Mesodermal cell (in vitro differentiated cells): Measurements from ENCODE around the gene GSTM4.
"Not testable (repeated sequence)": the region's sequence is repeated elsewhere in the genome, so short reads cannot be mapped to it uniquely, and the experiment has no call there.

ENCODE experiments used
- H3K27ac ChIP-seq: 2 replicates; pipeline ENCODE4 v1.7.0; 2013; ENCODE audit warnings: mild to moderate bottlenecking, low read depth, low read length, moderate library complexity; ENCODE audit not compliant: severe bottlenecking
- H3K36me3 ChIP-seq: 2 replicates; pipeline ENCODE4 v1.7.1; 2013; ENCODE audit warnings: mild to moderate bottlenecking, low read length, moderate library complexity; ENCODE audit not compliant: control insufficient read depth, insufficient read depth
- H3K4me1 ChIP-seq: one replicate; pipeline ENCODE4 v1.7.1; 2013; ENCODE audit warnings: mild to moderate bottlenecking, low read length; ENCODE audit not compliant: insufficient read depth, control insufficient read depth, poor library complexity, severe bottlenecking
- H3K4me3 ChIP-seq: 2 replicates; pipeline ENCODE4 v1.7.0; 2013; ENCODE audit warnings: low read length, control low read depth, mild to moderate bottlenecking; ENCODE audit not compliant: insufficient read depth, poor library complexity, severe bottlenecking; ENCODE audit errors: extremely low read depth
- H3K9me3 ChIP-seq: 2 replicates; pipeline ENCODE4 v1.7.1; 2013; ENCODE audit warnings: mild to moderate bottlenecking, low read length, moderate library complexity; ENCODE audit not compliant: control insufficient read depth
- WGBS, 2 experiments: methylation state at CpG; one replicate each; pipeline ENCODE4 v1.1.5; 2013; ENCODE audit warnings: missing lambda C conversion rate in 2 of 2; ENCODE audit not compliant: insufficient coverage in 2 of 2; 5-methylcytosine and 5-hydroxymethylcytosine counted together

Gene GSTM4

GRCh38 chr1:109657970-109658369, 2.1 kb downstream of the GSTM4 start:
- no peak overlapping the region for H3K4me3 ChIP-seq
- H3K9me3 ChIP-seq = no peaks in the 10 kb centered on the region
- no peak overlapping the region for H3K27ac ChIP-seq
- H3K4me1 ChIP-seq = peaks cover 5% of the 10 kb centered on the region
- 87 to 89% methylated on average over 6 to 7 of the region's 7 CpGs for WGBS, 2 experiments
- H3K36me3 ChIP-seq = no peaks in the 10 kb centered on the region

- no peak overlapping the region for H3K4me3 ChIP-seq
- no peaks in the 10 kb centered on the region for H3K36me3 ChIP-seq
- 67 to 84% methylated on average over 2 to 3 of the region's 3 CpGs for WGBS, 2 experiments
- H3K27ac ChIP-seq = no peak overlapping the region
- peaks cover 5% of the 10 kb centered on the region for H3K4me1 ChIP-seq
- no peaks in the 10 kb centered on the region for H3K9me3 ChIP-seq
These were observed 2.7 kb downstream of the GSTM4 start for GRCh38 chr1:109658533-109659042.

- WGBS, 2 experiments = 100% methylated on average over 1 to 2 of the region's 2 CpGs
- no peaks in the 10 kb centered on the region for H3K36me3 ChIP-seq
- H3K9me3 ChIP-seq = no peaks in the 10 kb centered on the region
- H3K27ac ChIP-seq = no peak overlapping the region
- H3K4me3 ChIP-seq = no peak overlapping the region
- H3K4me1 ChIP-seq = peaks cover 5% of the 10 kb centered on the region
These were observed 3.2 kb downstream of the GSTM4 start for GRCh38 chr1:109659145-109659544.

- H3K27ac ChIP-seq = no peak overlapping the region
- H3K9me3 ChIP-seq = no peaks in the 10 kb centered on the region
- peaks cover 4% of the 10 kb centered on the region for H3K4me1 ChIP-seq
- 89% methylated on average over 3 to 4 of the region's 5 CpGs for WGBS, 2 experiments
- no peak overlapping the region for H3K4me3 ChIP-seq
- no peaks in the 10 kb centered on the region for H3K36me3 ChIP-seq
These were observed 4.2 kb downstream of the GSTM4 start for GRCh38 chr1:109659997-109660690.

- H3K4me3 ChIP-seq, H3K4me1 ChIP-seq, H3K27ac ChIP-seq, H3K36me3 ChIP-seq, H3K9me3 ChIP-seq: not testable (repeated sequence)
- 83% methylated on average over 1 to 2 of the region's 4 CpGs for WGBS, 2 experiments
These were observed 4.8 kb downstream of the GSTM4 start for GRCh38 chr1:109660691-109661026.

GRCh38 chr1:109661391-109661790, 5.5 kb downstream of the GSTM4 start:
- H3K27ac ChIP-seq = no peak overlapping the region
- H3K4me3 ChIP-seq = no peak overlapping the region
- no peaks in the 10 kb centered on the region for H3K4me1 ChIP-seq
- no peaks in the 10 kb centered on the region for H3K9me3 ChIP-seq
- H3K36me3 ChIP-seq = no peaks in the 10 kb centered on the region
- WGBS, 2 experiments = 73% methylated on average over 2 of the region's 2 CpGs; no CpG with 5 or more reads in 1 of the 2 experiments

- Histone ChIP-seq H3K36me3 (no peaks in the 10 kb centered on the region), H3K27ac (no peak overlapping the region), H3K4me3 (no peak overlapping the region), H3K4me1 (no peaks in the 10 kb centered on the region), H3K9me3 (no peaks in the 10 kb centered on the region)
- no CpG with 5 or more reads among the region's 1 CpG for WGBS, 2 experiments
These were observed 8.8 kb downstream of the GSTM4 start for GRCh38 chr1:109664671-109665070.

DNA sequence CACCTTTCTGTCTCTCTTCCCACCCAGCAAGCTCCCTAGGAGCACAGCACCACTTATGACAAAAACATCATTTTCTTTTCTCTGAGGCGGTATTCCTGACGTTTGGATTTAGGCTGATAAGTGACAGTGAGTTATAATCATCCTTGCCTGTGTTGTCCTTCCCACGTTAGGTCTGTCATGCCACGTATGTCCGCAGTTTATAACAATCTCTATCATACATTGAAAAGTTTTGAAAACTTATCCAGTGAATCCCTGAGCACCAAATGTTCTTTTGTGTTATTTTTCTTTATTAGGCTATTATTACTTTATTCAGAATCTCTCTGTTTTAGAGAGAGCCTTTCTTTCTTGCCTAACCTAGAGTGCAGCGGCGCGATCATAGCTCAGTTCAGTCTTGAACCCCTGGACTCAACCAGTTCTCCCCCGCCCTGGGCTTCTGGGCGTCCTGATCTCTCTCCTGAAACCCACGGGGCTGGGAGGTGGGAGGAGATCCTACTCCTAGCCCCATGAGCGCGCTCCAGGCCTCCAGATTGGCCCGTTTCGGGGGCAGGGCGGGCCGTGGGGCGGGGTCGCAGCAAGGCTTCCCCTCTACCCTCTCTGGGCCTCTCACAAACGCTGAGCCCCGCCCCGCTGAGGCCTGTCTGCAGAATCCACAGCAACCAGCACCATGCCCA, 11.7 kb downstream of the GSTM4 start, which contains the start of gene GSTM2:
GSTM2 (plus strand) TSS at position 606 of the 671 bp plus-strand sequence; CDS start at position 665, 59 bp downstream.
- no peaks in the 10 kb centered on the region for H3K4me1 ChIP-seq
- no peaks in the 10 kb centered on the region for H3K36me3 ChIP-seq
- H3K9me3 ChIP-seq = no peaks in the 10 kb centered on the region
- H3K4me3 ChIP-seq = peak within 1 kb of the TSS; percentile 31
- WGBS, 2 experiments = 0 to 13% methylated on average over 4 to 6 of the region's 22 CpGs
- no peak within 1 kb of the TSS for H3K27ac ChIP-seq

GRCh38 chr1:109668123-109668775, 12.3 kb downstream of the GSTM4 start:
- no peak overlapping the region for H3K27ac ChIP-seq
- 30 to 47% methylated on average over 16 to 18 of the region's 26 CpGs for WGBS, 2 experiments

DNA sequence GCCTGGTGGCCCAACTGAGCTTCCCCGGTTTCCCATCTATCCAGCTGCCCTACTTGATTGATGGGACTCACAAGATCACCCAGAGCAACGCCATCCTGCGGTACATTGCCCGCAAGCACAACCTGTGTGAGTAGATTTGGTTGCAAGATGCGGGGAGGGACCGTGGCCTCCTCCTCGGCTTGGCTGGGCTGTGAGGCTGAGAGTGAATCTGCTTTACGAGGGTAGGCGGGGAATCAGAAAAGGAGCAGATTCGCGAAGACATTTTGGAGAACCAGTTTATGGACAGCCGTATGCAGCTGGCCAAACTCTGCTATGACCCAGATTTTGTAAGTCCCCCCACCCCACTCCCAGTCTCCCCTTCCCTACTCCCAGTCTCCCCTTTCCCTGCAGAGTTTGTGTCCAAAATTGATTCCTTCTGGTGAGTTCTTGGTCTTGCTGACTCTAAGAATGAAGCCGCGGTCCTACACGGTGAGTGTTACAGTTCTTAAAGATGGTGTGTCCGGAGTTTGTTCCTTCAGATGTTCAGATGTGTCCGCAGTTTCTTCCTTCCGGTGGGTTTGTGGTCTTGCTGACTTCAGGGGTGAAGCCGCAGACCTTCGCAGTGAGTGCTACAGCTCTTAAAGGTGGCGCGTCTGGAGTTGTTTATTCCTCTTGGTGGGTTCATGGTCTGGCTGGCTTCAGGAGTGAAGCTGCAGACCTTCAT, 13.5 kb downstream of the GSTM4 start:
- H3K4me3 ChIP-seq = no peak overlapping the region
- no peak overlapping the region for H3K27ac ChIP-seq
- 92 to 95% methylated on average over 20 of the region's 22 CpGs for WGBS, 2 experiments
- no peaks in the 10 kb centered on the region for H3K9me3 ChIP-seq
- H3K4me1 ChIP-seq = no peaks in the 10 kb centered on the region
- H3K36me3 ChIP-seq = no peaks in the 10 kb centered on the region

More at GRCh38 chr1:109668123-109668775, 12.3 kb downstream of the GSTM4 start:
- H3K36me3 ChIP-seq = no peaks in the 10 kb centered on the region
- peak overlapping the region; percentile 31 for H3K4me3 ChIP-seq
- H3K4me1 ChIP-seq = no peaks in the 10 kb centered on the region
- no peaks in the 10 kb centered on the region for H3K9me3 ChIP-seq
